ENCODE results near the gene DOLPP1.

Gene DOLPP1

DNA sequence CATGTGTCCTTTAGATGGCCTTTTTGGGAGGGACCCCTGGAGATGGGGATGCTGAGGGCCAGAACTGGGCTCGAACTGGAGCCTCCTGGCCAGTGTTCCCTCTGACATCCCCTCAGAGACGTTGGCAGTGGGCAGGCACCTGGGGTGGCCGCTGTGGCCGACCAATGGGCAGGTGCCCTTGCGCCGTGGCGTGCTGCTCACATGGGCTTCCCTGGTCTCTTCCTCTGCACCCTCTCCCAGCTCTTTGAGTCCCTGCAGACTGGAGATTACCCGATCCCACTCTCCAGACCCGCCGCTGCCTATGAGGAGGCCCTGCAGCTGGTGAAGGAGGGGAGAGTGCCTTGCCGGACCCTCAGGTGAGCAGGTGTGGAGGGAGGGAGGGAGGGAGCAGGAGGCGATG, 19.9 kb upstream of the DOLPP1 start:
- no peaks in the 10 kb centered on the region for H3K9me2 ChIP-seq (replicated peaks; ENCODE audit: control insufficient read depth, low read length)
- H3K27ac ChIP-seq (ENCODE audit: low read depth, low read length) = no peak overlapping the region
- H4K20me1 ChIP-seq (ENCODE audit: control insufficient read depth, insufficient read depth, low read depth, low read length) = no peaks in the 10 kb centered on the region
- TF ChIP-seq EZH2phosphoT487 (IDR thresholded peaks at IDR 0.05; ENCODE audit: borderline replicate concordance, low read length) = no peak
- TF ChIP-seq, protein P1, sequence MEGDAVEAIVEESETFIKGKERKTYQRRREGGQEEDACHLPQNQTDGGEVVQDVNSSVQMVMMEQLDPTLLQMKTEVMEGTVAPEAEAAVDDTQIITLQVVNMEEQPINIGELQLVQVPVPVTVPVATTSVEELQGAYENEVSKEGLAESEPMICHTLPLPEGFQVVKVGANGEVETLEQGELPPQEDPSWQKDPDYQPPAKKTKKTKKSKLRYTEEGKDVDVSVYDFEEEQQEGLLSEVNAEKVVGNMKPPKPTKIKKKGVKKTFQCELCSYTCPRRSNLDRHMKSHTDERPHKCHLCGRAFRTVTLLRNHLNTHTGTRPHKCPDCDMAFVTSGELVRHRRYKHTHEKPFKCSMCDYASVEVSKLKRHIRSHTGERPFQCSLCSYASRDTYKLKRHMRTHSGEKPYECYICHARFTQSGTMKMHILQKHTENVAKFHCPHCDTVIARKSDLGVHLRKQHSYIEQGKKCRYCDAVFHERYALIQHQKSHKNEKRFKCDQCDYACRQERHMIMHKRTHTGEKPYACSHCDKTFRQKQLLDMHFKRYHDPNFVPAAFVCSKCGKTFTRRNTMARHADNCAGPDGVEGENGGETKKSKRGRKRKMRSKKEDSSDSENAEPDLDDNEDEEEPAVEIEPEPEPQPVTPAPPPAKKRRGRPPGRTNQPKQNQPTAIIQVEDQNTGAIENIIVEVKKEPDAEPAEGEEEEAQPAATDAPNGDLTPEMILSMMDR (IDR thresholded peaks at IDR 0.05; ENCODE audit: low read depth, low read length, poor library complexity, severe bottlenecking) = no peak
- H3K4me1 ChIP-seq (ENCODE audit: control insufficient read depth, low read length) = no peaks in the 10 kb centered on the region
- peaks cover 13% of the 10 kb centered on the region for H3K36me3 ChIP-seq (ENCODE audit: control insufficient read depth, low read length)
- no peaks in the 10 kb centered on the region for H3K79me2 ChIP-seq (ENCODE audit: control insufficient read depth, low read length)
- no peaks in the 10 kb centered on the region for H3K9me3 ChIP-seq (ENCODE audit: control insufficient read depth, insufficient read depth, low read length)
- no peak overlapping the region for H3K4me2 ChIP-seq (ENCODE audit: low read length)
- H3F3A ChIP-seq (ENCODE audit: control insufficient read depth, insufficient read depth) = no peaks in the 10 kb centered on the region
- H3K27me3 ChIP-seq (ENCODE audit: control insufficient read depth, low read length) = no peaks in the 10 kb centered on the region
- H3K4me3 ChIP-seq (ENCODE audit: low read length) = no peak overlapping the region

DNA sequence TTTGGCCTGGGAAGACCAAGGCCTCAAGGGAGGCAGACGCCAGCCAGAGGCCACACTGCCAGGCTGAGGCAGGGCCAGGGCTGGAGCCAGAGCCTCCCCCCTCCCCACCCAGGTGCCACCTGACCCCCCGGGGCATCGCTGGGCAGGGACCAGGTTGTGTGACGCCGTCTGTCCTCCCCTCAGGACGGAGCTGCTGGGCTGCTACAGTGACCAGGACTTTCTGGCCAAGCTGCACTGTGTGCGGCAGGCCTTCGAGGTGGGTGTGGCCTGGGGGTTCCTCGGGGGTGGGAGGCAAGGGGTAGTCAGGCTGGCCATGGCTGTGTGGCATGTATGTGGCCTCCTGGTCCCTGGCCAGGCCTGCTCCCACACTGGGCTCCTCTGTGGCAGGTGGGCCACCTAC, 17.9 kb upstream of the DOLPP1 start:
- H3K4me1 ChIP-seq (ENCODE audit: control insufficient read depth, low read length) = no peaks in the 10 kb centered on the region
- TF ChIP-seq EZH2phosphoT487 (IDR thresholded peaks at IDR 0.05; ENCODE audit: borderline replicate concordance, low read length) = no peak
- TF ChIP-seq, protein P1 (IDR thresholded peaks at IDR 0.05; ENCODE audit: low read depth, low read length, poor library complexity, severe bottlenecking) = no peak
- no peaks in the 10 kb centered on the region for H3K27me3 ChIP-seq (ENCODE audit: control insufficient read depth, low read length)
- no peaks in the 10 kb centered on the region for H3K79me2 ChIP-seq (ENCODE audit: control insufficient read depth, low read length)
- no peaks in the 10 kb centered on the region for H3K9me2 ChIP-seq (replicated peaks; ENCODE audit: control insufficient read depth, low read length)
- peaks cover 14% of the 10 kb centered on the region for H3K36me3 ChIP-seq (ENCODE audit: control insufficient read depth, low read length)
- no peaks in the 10 kb centered on the region for H3K9me3 ChIP-seq (ENCODE audit: control insufficient read depth, insufficient read depth, low read length)
- H4K20me1 ChIP-seq (ENCODE audit: control insufficient read depth, insufficient read depth, low read depth, low read length) = no peaks in the 10 kb centered on the region
- H3K4me2 ChIP-seq (ENCODE audit: low read length) = no peak overlapping the region
- no peak overlapping the region for H3K27ac ChIP-seq (ENCODE audit: low read depth, low read length)
- H3F3A ChIP-seq (ENCODE audit: control insufficient read depth, insufficient read depth) = no peaks in the 10 kb centered on the region
- H3K4me3 ChIP-seq (ENCODE audit: low read length) = no peak overlapping the region

DNA sequence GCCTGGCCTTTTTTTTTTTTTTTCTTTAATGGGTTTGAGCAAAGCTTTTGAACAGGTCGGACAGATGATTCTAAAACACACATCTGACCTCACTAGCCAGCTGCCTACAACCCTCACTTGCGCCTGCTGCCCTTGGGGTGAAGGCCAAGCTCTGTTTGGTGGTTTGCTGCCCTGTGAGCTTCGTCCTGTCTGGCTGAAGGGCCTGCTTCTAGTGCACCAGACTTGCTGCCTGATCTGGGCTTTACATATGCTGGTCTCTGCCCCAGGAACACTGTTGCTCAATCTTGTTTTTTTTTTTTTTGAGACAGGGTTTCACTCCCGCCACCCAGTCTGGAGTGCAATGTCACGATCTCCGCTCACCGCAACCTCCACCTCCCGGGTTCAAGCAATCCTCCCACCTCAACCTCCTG, 16.4 kb upstream of the DOLPP1 start:
- H3K4me1 ChIP-seq (ENCODE audit: control insufficient read depth, low read length) = no peaks in the 10 kb centered on the region
- H3K36me3 ChIP-seq (ENCODE audit: control insufficient read depth, low read length) = peaks cover 13% of the 10 kb centered on the region; the same call in 1 of the 2 replicates

More for the DNA sequence above, 16.4 kb upstream of the DOLPP1 start:
- Histone ChIP-seq H3K9me2 (replicated peaks; ENCODE audit: control insufficient read depth, low read length) (no peaks in the 10 kb centered on the region), H3K79me2 (ENCODE audit: control insufficient read depth, low read length) (no peaks in the 10 kb centered on the region), H3K4me3 (ENCODE audit: low read length) (no peak overlapping the region), H3K27me3 (ENCODE audit: control insufficient read depth, low read length) (no peaks in the 10 kb centered on the region), H3F3A (ENCODE audit: control insufficient read depth, insufficient read depth) (no peaks in the 10 kb centered on the region), H3K9me3 (ENCODE audit: control insufficient read depth, insufficient read depth, low read length) (no peaks in the 10 kb centered on the region), H3K27ac (ENCODE audit: low read depth, low read length) (no peak overlapping the region), H3K4me2 (ENCODE audit: low read length) (no peak overlapping the region), H4K20me1 (ENCODE audit: control insufficient read depth, insufficient read depth, low read depth, low read length) (no peaks in the 10 kb centered on the region)
- TF ChIP-seq, protein P1 (IDR thresholded peaks at IDR 0.05; ENCODE audit: low read depth, low read length, poor library complexity, severe bottlenecking) = no peak
- no peak for TF ChIP-seq EZH2phosphoT487 (IDR thresholded peaks at IDR 0.05; ENCODE audit: borderline replicate concordance, low read length)
